Smooth muscle cell (in vitro differentiated cells): ENCODE results near the gene NYAP2. TPM values are rescaled to one million over a fixed set of nuclear protein-coding genes. Genes with fewer than 3 reads are reported as not detected.

Source experiments
- DNase-seq: peaks from one replicate; lab custom pipeline; 2025; ENCODE audit not compliant: unreplicated experiment; lab: John Stamatoyannopoulos, UW
- H2AFZ ChIP-seq: fragments of 200-600 bp; sonication (generic); 2 replicates; pipeline ENCODE4 v1.6.0; 2016; ENCODE audit warnings: antibody characterized with exemption, low read depth, mild to moderate bottlenecking
- H3F3A ChIP-seq: fragments of 200-600 bp; sonication (generic); 2 replicates; pipeline ENCODE4 v1.6.0; 2017; ENCODE audit warnings: antibody characterized with exemption, low read depth
- H3K27ac ChIP-seq: fragments of 200-600 bp; sonication (generic); 2 replicates; pipeline ENCODE4 v1.5.1; 2016; ENCODE audit warnings: low read depth, mild to moderate bottlenecking
- H3K27me3 ChIP-seq: fragments of 200-600 bp; sonication (generic); 2 replicates; pipeline ENCODE4 v1.6.1; 2016; ENCODE audit warnings: low read depth, mild to moderate bottlenecking
- H3K36me3 ChIP-seq: fragments of 200-600 bp; sonication (generic); 2 replicates; pipeline ENCODE4 v1.5.1; 2016; ENCODE audit warnings: low read depth
- H3K4me1 ChIP-seq: fragments of 200-600 bp; sonication (generic); 2 replicates; pipeline ENCODE4 v1.5.1; 2016; ENCODE audit warnings: low read depth
- H3K4me2 ChIP-seq: fragments of 200-600 bp; sonication (generic); 2 replicates; pipeline ENCODE4 v1.6.0; 2016; ENCODE audit warnings: mild to moderate bottlenecking
- H3K4me3 ChIP-seq: fragments of 200-600 bp; sonication (generic); 2 replicates; pipeline ENCODE4 v1.5.1; 2016; ENCODE audit warnings: mild to moderate bottlenecking
- H3K79me2 ChIP-seq: fragments of 200-600 bp; sonication (generic); 2 replicates; pipeline ENCODE4 v1.6.0; 2016; ENCODE audit warnings: low read depth, mild to moderate bottlenecking
- H3K9ac ChIP-seq: fragments of 200-600 bp; sonication (generic); 2 replicates; pipeline ENCODE4 v1.6.0; 2016; ENCODE audit warnings: low read depth
- H3K9me3 ChIP-seq: fragments of 200-600 bp; sonication (generic); replicated peaks from 2 replicates; pipeline ENCODE4 v1.5.1; 2016; ENCODE audit warnings: low read depth
- H4K20me1 ChIP-seq: fragments of 200-600 bp; sonication (generic); 2 replicates; pipeline ENCODE4 v1.6.0; 2016; ENCODE audit warnings: low read depth
- CTCF ChIP-seq: fragments of 200-600 bp; sonication (generic); IDR thresholded peaks from 2 replicates; pipeline ENCODE4 v1.5.1; 2017; ENCODE audit warnings: borderline replicate concordance, mild to moderate bottlenecking, antibody characterized with exemption; ENCODE audit not compliant: insufficient read depth, poor library complexity, severe bottlenecking
- WGBS: methylation state at CpG from one replicate; pipeline ENCODE4 v1.1.7; 2016; ENCODE audit warnings: low lambda C conversion rate; 5-methylcytosine and 5-hydroxymethylcytosine counted together
- polyA plus RNA-seq: library from polyadenylated mRNA; unstranded; fragments of >200 nt; fragmentation: Nextera tagmentation; extraction: Ambion mirVana; gene quantifications from 2 replicates; pipeline ENCODE4 v1.2.1, GENCODE V29; 2016
- total RNA-seq: library from RNA; depleted of rRNA; stranded (reverse); fragments of >200 nt; gene quantifications from 2 replicates; pipeline ENCODE4 v1.2.3, GENCODE V29; 2014

The NYAP2 gene
- total and polyA plus RNA-seq, 2 experiments from 2014 or later, result not detected

GRCh38 chr2:225494100-225494459, 94.6 kb downstream of the NYAP2 start:
- Histone ChIP-seq H3K4me3 (no peak overlapping the region), H2AFZ (no peak overlapping the region), H3K9ac (no peak overlapping the region), H3K4me2 (no peak overlapping the region), H3K4me1 (no peaks in the 10 kb centered on the region), H3F3A (no peaks in the 10 kb centered on the region), H3K79me2 (no peaks in the 10 kb centered on the region), H3K27ac (no peak overlapping the region), H4K20me1 (no peaks in the 10 kb centered on the region), H3K9me3 (no peaks in the 10 kb centered on the region), H3K36me3 (no peaks in the 10 kb centered on the region), H3K27me3 (no peaks in the 10 kb centered on the region)
- no peak for TF ChIP-seq CTCF
- no peak for DNase-seq

GRCh38 chr2:225495706-225496105, 96.2 kb downstream of the NYAP2 start:
- no peak overlapping the region for H3K9ac ChIP-seq
- DNase-seq, result no peak
- no peaks in the 10 kb centered on the region for H3K27me3 ChIP-seq
- no peak overlapping the region for H3K27ac ChIP-seq
- H3K4me2 ChIP-seq, result no peak overlapping the region
- no peaks in the 10 kb centered on the region for H3F3A ChIP-seq
- no peaks in the 10 kb centered on the region for H3K9me3 ChIP-seq
- no peaks in the 10 kb centered on the region for H3K4me1 ChIP-seq
- no peaks in the 10 kb centered on the region for H3K36me3 ChIP-seq
- no peak overlapping the region for H2AFZ ChIP-seq
- no peak overlapping the region for H3K4me3 ChIP-seq
- 84% methylated on average over 4 of the region's 4 CpGs for WGBS
- TF ChIP-seq CTCF, result no peak
- H3K79me2 ChIP-seq, result no peaks in the 10 kb centered on the region
- H4K20me1 ChIP-seq, result no peaks in the 10 kb centered on the region

- 80% methylated on average over 1 of the region's 1 CpG for WGBS
- no peak for DNase-seq
- H3K4me2 ChIP-seq, result no peak overlapping the region
- no peaks in the 10 kb centered on the region for H3K4me1 ChIP-seq
- H4K20me1 ChIP-seq, result no peaks in the 10 kb centered on the region
- H3K4me3 ChIP-seq, result no peak overlapping the region
- no peaks in the 10 kb centered on the region for H3K79me2 ChIP-seq
- no peak overlapping the region for H2AFZ ChIP-seq
- H3K27ac ChIP-seq, result no peak overlapping the region
- no peaks in the 10 kb centered on the region for H3F3A ChIP-seq
- no peak for TF ChIP-seq CTCF
- no peaks in the 10 kb centered on the region for H3K36me3 ChIP-seq
- no peaks in the 10 kb centered on the region for H3K9me3 ChIP-seq
- no peaks in the 10 kb centered on the region for H3K27me3 ChIP-seq
- no peak overlapping the region for H3K9ac ChIP-seq
These were observed 97.1 kb downstream of the NYAP2 start for GRCh38 chr2:225496568-225496967.

- H3K4me1 ChIP-seq, result no peaks in the 10 kb centered on the region
- no peaks in the 10 kb centered on the region for H3K27me3 ChIP-seq
- H3K79me2 ChIP-seq, result no peaks in the 10 kb centered on the region
- H2AFZ ChIP-seq, result no peak overlapping the region
- no peaks in the 10 kb centered on the region for H3F3A ChIP-seq
- H3K4me2 ChIP-seq, result no peak overlapping the region
- H3K27ac ChIP-seq, result no peak overlapping the region
- H3K4me3 ChIP-seq, result no peak overlapping the region
- H4K20me1 ChIP-seq, result no peaks in the 10 kb centered on the region
- TF ChIP-seq CTCF, result no peak
- DNase-seq, result no peak
- H3K9ac ChIP-seq, result no peak overlapping the region
- WGBS, result 59% methylated on average over 3 of the region's 3 CpGs
- no peaks in the 10 kb centered on the region for H3K36me3 ChIP-seq
- no peaks in the 10 kb centered on the region for H3K9me3 ChIP-seq
These were observed 97.7 kb downstream of the NYAP2 start for GRCh38 chr2:225497166-225497565.
